GM18873 (cell line): ENCODE results near the gene WWOX.
A peak's percentile ranks its signal among the peaks of the same experiment; 100 is the strongest.

ENCODE experiments used
- ATAC-seq: cut with Tn5 transposase; IDR thresholded peaks from one replicate; pipeline ENCODE4 v1.9.1; 2021; ENCODE audit warnings: mild to moderate bottlenecking, moderate library complexity, moderate number of reproducible peaks; ENCODE audit not compliant: unreplicated experiment, low FRiP score

The WWOX gene

GRCh38 chr16:78217276-78217675 is 117.8 kb downstream of the WWOX start:
- no peak for ATAC-seq

GRCh38 chr16:78218279-78218678 is 118.8 kb downstream of the WWOX start:
- ATAC-seq = no peak

GRCh38 chr16:78218856-78219651 is 119.6 kb downstream of the WWOX start:
- ATAC-seq = no peak

GRCh38 chr16:78220571-78220970 is 121.1 kb downstream of the WWOX start:
- ATAC-seq = no peak

GRCh38 chr16:78221892-78222291 is 122.4 kb downstream of the WWOX start:
- no peak for ATAC-seq

GRCh38 chr16:78224342-78224741 is 124.9 kb downstream of the WWOX start:
- no peak for ATAC-seq

GRCh38 chr16:78225919-78226318 is 126.5 kb downstream of the WWOX start:
- ATAC-seq = no peak

GRCh38 chr16:78227855-78228254 is 128.4 kb downstream of the WWOX start:
- ATAC-seq = no peak

GRCh38 chr16:78228704-78229103 is 129.2 kb downstream of the WWOX start:
- ATAC-seq = no peak

- no peak for ATAC-seq
Observed at GRCh38 chr16:78230832-78231231, 131.4 kb downstream of the WWOX start.

- peak; percentile 92 for ATAC-seq
Observed at GRCh38 chr16:78235168-78235800, 135.8 kb downstream of the WWOX start.

GRCh38 chr16:78235876-78236275 is 136.4 kb downstream of the WWOX start:
- ATAC-seq = no peak

- no peak for ATAC-seq
Observed at GRCh38 chr16:78237841-78238240, 138.4 kb downstream of the WWOX start.

GRCh38 chr16:78240459-78241222 is 141.2 kb downstream of the WWOX start:
- no peak for ATAC-seq

GRCh38 chr16:78242239-78242630 is 142.8 kb downstream of the WWOX start:
- ATAC-seq = no peak

- no peak for ATAC-seq
Observed at GRCh38 chr16:78244131-78244895, 144.9 kb downstream of the WWOX start.

GRCh38 chr16:78246559-78246958 is 147.1 kb downstream of the WWOX start:
- no peak for ATAC-seq

- ATAC-seq = no peak
Observed at GRCh38 chr16:78249056-78249455, 149.6 kb downstream of the WWOX start.

GRCh38 chr16:78249832-78250231 is 150.4 kb downstream of the WWOX start:
- no peak for ATAC-seq

- ATAC-seq = no peak
Observed at GRCh38 chr16:78251115-78251514, 151.7 kb downstream of the WWOX start.

GRCh38 chr16:78252757-78253156 is 153.3 kb downstream of the WWOX start:
- no peak for ATAC-seq
